ENCODE measurements around the gene UBE2D3.

DNA sequence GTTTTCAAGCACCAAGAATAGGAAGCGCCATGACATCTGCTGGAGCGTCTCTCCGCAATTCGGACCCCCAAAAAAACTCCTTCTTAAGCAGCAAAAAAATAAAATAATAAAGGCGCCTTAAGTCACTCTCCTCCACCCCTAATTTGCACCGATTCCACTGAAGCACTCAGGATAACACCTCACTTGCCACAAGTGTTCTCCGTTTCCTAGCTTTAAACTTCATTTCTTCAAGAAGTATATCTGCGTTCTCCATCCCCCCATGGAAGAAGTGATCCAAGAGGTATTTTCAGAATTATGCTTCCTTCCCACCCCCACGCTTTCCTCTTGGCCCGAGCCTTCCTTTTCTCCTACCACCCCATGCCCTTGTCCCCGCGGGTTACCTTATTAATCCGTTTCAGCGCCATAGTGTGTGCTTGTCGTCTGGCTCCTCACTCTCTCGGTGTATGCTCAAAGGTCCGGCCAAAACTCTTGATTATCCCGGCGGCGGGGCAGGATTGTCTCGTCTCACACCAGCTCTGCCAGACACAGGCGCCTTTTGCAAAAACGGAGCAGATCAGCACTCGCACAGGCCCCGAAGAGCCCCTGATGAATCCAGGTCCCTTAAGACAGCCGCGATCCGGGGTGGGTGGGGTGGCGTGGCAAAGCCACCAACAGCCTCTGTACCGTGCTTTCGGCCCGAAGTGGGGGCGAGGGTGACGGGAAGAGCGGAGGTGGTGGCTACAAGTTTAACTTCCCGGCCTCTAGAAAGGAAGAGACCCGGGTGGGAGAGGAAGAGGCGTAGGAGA lies 1.1 kb downstream of the UBE2D3 start:
- TF ChIP-seq EZH2 (IDR thresholded peaks at IDR 0.05; ENCODE audit: borderline replicate concordance, insufficient read depth, low read length, poor library complexity, severe bottlenecking) (no peak), EP300 (conservative IDR thresholded peaks at IDR 0.05; ENCODE audit: poor library complexity, severe bottlenecking) (no peak), POLR2AphosphoS5 (IDR thresholded peaks at IDR 0.05) (no peak), RAD21 (conservative IDR thresholded peaks at IDR 0.05) (no peak)
- TF ChIP-seq, protein P1, sequence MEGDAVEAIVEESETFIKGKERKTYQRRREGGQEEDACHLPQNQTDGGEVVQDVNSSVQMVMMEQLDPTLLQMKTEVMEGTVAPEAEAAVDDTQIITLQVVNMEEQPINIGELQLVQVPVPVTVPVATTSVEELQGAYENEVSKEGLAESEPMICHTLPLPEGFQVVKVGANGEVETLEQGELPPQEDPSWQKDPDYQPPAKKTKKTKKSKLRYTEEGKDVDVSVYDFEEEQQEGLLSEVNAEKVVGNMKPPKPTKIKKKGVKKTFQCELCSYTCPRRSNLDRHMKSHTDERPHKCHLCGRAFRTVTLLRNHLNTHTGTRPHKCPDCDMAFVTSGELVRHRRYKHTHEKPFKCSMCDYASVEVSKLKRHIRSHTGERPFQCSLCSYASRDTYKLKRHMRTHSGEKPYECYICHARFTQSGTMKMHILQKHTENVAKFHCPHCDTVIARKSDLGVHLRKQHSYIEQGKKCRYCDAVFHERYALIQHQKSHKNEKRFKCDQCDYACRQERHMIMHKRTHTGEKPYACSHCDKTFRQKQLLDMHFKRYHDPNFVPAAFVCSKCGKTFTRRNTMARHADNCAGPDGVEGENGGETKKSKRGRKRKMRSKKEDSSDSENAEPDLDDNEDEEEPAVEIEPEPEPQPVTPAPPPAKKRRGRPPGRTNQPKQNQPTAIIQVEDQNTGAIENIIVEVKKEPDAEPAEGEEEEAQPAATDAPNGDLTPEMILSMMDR (IDR thresholded peaks at IDR 0.05; ENCODE audit: poor library complexity, severe bottlenecking) = no peak

Measured in neural cell (in vitro differentiated cells).